HL-60 (cell line): Measurements from ENCODE around the gene UBE2G1.

Experiments
- DNase-seq, 2 experiments: peaks; one replicate each; pipeline ENCODE4 v3.0.0-alpha.2; 2010 to 2020; ENCODE audit warnings: low read depth in 1 of 2, low spot score in 1 of 2
- H3K27ac ChIP-seq: fragments of 250-450 bp; sonication (Bioruptor Pico); replicated peaks from 2 replicates; pipeline ENCODE4 v1.5.1; 2020; ENCODE audit warnings: mild to moderate bottlenecking, moderate library complexity
- H3K27me3 ChIP-seq: fragments of 250-450 bp; sonication (Bioruptor Pico); 2 replicates; pipeline ENCODE4 v1.5.1; 2021; ENCODE audit warnings: mild to moderate bottlenecking, moderate library complexity; ENCODE audit not compliant: insufficient read depth, poor library complexity, severe bottlenecking
- H3K4me3 ChIP-seq: replicated peaks from 2 replicates; pipeline ENCODE4 v1.5.1; 2011; ENCODE audit warnings: mild to moderate bottlenecking, control low read depth, low read length; ENCODE audit not compliant: insufficient read depth
- CTCF ChIP-seq: IDR thresholded peaks from one replicate; pipeline ENCODE4 v1.5.1; 2011; ENCODE audit warnings: low read length, control low read depth, inconsistent platforms; ENCODE audit not compliant: insufficient read depth
- GABPA ChIP-seq: IDR thresholded peaks from 2 replicates; pipeline ENCODE4 v1.6.1; 2012; ENCODE audit warnings: low read depth
- POLR2AphosphoS5 ChIP-seq: IDR thresholded peaks from 2 replicates; pipeline ENCODE4 v1.6.1; 2012; ENCODE audit warnings: low read depth
- SPI1 ChIP-seq: IDR thresholded peaks from 2 replicates; pipeline ENCODE4 v1.6.1; 2012; ENCODE audit warnings: low read depth, mild to moderate bottlenecking, borderline replicate concordance
- TF ChIP-seq, protein P1 (sequence below): IDR thresholded peaks from 2 replicates; pipeline ENCODE4 v1.6.1; 2012; ENCODE audit warnings: low read depth; ENCODE audit not compliant: insufficient replicate concordance

The UBE2G1 gene

DNA sequence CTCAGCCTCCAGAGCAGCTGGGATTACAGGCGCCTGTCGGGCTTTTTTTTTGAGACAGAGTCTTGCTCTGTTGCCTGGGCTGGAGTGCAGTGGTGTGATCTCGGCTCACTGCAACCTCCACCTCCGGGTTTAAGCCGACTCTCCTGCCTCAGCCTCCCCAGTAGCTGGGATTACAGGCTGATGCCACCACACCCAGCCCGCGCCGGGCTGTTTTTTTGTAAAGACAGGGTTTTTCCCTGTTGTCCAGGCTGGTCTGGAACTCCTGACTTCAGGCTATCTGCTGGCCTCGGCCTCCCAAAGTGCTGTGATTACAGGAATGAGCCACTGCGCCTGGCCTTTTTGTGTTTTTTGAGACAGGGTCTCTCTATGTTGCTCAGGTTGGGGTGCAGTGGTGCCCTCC, 39.9 kb upstream of the UBE2G1 start:
- no peak for TF ChIP-seq GABPA
- no peak for TF ChIP-seq POLR2AphosphoS5
- TF ChIP-seq SPI1: no peak
- TF ChIP-seq, protein P1, sequence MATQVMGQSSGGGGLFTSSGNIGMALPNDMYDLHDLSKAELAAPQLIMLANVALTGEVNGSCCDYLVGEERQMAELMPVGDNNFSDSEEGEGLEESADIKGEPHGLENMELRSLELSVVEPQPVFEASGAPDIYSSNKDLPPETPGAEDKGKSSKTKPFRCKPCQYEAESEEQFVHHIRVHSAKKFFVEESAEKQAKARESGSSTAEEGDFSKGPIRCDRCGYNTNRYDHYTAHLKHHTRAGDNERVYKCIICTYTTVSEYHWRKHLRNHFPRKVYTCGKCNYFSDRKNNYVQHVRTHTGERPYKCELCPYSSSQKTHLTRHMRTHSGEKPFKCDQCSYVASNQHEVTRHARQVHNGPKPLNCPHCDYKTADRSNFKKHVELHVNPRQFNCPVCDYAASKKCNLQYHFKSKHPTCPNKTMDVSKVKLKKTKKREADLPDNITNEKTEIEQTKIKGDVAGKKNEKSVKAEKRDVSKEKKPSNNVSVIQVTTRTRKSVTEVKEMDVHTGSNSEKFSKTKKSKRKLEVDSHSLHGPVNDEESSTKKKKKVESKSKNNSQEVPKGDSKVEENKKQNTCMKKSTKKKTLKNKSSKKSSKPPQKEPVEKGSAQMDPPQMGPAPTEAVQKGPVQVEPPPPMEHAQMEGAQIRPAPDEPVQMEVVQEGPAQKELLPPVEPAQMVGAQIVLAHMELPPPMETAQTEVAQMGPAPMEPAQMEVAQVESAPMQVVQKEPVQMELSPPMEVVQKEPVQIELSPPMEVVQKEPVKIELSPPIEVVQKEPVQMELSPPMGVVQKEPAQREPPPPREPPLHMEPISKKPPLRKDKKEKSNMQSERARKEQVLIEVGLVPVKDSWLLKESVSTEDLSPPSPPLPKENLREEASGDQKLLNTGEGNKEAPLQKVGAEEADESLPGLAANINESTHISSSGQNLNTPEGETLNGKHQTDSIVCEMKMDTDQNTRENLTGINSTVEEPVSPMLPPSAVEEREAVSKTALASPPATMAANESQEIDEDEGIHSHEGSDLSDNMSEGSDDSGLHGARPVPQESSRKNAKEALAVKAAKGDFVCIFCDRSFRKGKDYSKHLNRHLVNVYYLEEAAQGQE: no peak
- TF ChIP-seq CTCF: no peak

DNA sequence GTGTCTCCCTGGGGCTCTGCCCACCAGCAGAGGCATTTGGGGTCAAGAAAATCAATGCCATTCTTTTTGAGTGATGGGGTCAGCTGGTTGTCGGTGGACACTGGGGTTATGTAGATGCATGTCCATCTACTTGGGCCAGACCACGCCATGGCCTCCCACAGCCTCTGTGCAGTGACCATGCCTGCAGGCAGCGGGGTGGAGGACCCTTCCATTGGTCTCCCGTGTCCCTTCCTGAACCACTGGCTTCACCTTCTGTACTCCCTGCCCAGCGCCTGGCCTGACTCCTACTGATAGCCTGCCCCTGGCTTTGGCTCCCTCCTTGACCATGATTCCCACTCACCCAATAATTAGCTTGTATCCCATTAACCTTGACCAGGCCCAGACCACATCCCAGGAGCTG, 39.2 kb upstream of the UBE2G1 start:
- H3K27me3 ChIP-seq: no peaks in the 10 kb centered on the region
- H3K4me3 ChIP-seq: no peak overlapping the region
- no peak overlapping the region for H3K27ac ChIP-seq
- DNase-seq: no peak
- TF ChIP-seq GABPA (no peak), CTCF (no peak), POLR2AphosphoS5 (no peak), SPI1 (no peak)
- TF ChIP-seq, protein P1: no peak

More for the DNA sequence above, 39.9 kb upstream of the UBE2G1 start:
- Histone ChIP-seq H3K4me3 (no peak overlapping the region), H3K27ac (no peak overlapping the region), H3K27me3 (no peaks in the 10 kb centered on the region)
- no peak for DNase-seq

DNA sequence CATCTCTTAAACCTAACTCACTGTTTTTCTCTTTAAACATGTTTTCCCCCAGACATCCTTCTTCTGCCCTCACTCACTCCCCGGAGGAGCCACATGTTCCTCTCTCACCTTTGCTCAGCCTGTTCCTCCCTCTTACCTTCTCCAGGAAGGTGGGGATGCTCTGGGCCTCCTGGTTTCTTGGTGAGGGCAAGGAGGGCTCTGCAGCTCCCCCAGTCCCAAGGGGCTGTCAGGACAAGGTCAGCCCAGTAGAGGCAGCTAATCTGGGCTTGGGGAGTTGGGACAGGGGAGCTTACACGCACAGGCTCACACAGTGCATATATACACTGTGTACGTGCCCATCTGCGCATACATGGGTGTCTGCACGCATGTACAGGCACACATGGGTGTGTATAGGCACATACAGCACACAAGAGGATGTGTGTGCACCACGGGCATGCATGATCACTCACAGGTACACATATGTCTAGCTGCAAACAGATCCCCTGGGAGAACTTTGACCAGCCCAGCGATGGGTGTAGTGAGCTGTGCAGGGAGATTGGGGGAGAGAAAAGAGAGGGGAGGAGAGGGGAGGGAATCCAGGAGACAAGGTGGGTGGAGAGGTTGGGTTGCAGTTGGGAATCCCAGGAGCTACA, 38.7 kb upstream of the UBE2G1 start:
- Histone ChIP-seq H3K27ac (no peak overlapping the region), H3K4me3 (no peak overlapping the region), H3K27me3 (no peaks in the 10 kb centered on the region)
- TF ChIP-seq, protein P1: no peak
- TF ChIP-seq CTCF: no peak
- no peak for TF ChIP-seq POLR2AphosphoS5
- TF ChIP-seq SPI1: no peak
- TF ChIP-seq GABPA: no peak
- no peak for DNase-seq
